Breast epithelium (tissue), 3 donors: ENCODE data around the gene LRP3.

Experiments used
- CTCF ChIP-seq, 3 donors: fragments of 450-650 bp; IDR thresholded peaks; one replicate each; pipeline ENCODE4 v1.5.1; 2016 to 2017; ENCODE audit warnings: antibody characterized with exemption in 3 of 3, mild to moderate bottlenecking in 3 of 3, moderate library complexity in 3 of 3
- POLR2A ChIP-seq: fragments of 450-650 bp; IDR thresholded peaks from one replicate; pipeline ENCODE4 v1.6.1; 2016; ENCODE audit warnings: antibody characterized with exemption, mild to moderate bottlenecking, moderate library complexity
- POLR2AphosphoS5 ChIP-seq, 3 donors: sonication (generic); formaldehyde crosslinking; IDR thresholded peaks; one replicate each; pipeline ENCODE4 v1.6.1; 2017; ENCODE audit warnings: antibody characterized with exemption in 3 of 3

GRCh38 chr19:33159893-33160292, 34.2 kb upstream of the LRP3 start:
- TF ChIP-seq CTCF (IDR thresholded peaks at IDR 0.05) (no peak), POLR2A (no peak), POLR2AphosphoS5 (IDR thresholded peaks at IDR 0.05) (no peak)
